VCaP (cell line): Measurements from ENCODE around the gene MOB2.
"Not testable (repeated sequence)": the region's sequence is repeated elsewhere in the genome, so short reads cannot be mapped to it uniquely, and the experiment has no call there.

ENCODE experiments used
- H3K27ac ChIP-seq: fragments of 450-650 bp; 2 replicates; pipeline ENCODE4 v1.5.1; 2017
- TF ChIP-seq, protein P1 (sequence below): fragments of 450-650 bp; conservative IDR thresholded peaks from 2 replicates; pipeline ENCODE4 v1.5.1; 2017; ENCODE audit warnings: mild to moderate bottlenecking, moderate library complexity

Gene MOB2

DNA sequence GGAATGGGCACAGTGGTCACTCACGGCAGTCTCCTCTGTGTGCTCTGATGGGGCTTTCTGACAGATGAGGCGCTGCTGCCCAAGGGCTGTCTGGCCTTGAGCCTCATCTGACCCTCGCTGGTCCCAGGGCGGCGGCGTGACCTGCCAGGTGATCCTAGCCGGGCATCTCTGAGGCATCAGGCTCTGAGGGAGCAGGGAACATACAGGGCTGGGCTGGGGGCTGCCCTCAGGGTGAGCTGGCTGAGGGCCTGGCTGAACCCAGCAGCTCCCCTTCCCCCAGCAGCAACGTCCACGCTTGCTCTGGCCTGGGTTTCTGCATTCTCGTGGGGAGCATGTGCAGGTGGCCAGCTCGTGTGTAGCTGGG is 47.6 kb downstream of the MOB2 start:
- H3K27ac ChIP-seq, result peak overlapping the region; percentile 45
- TF ChIP-seq, protein P1, sequence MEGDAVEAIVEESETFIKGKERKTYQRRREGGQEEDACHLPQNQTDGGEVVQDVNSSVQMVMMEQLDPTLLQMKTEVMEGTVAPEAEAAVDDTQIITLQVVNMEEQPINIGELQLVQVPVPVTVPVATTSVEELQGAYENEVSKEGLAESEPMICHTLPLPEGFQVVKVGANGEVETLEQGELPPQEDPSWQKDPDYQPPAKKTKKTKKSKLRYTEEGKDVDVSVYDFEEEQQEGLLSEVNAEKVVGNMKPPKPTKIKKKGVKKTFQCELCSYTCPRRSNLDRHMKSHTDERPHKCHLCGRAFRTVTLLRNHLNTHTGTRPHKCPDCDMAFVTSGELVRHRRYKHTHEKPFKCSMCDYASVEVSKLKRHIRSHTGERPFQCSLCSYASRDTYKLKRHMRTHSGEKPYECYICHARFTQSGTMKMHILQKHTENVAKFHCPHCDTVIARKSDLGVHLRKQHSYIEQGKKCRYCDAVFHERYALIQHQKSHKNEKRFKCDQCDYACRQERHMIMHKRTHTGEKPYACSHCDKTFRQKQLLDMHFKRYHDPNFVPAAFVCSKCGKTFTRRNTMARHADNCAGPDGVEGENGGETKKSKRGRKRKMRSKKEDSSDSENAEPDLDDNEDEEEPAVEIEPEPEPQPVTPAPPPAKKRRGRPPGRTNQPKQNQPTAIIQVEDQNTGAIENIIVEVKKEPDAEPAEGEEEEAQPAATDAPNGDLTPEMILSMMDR, result no peak

DNA sequence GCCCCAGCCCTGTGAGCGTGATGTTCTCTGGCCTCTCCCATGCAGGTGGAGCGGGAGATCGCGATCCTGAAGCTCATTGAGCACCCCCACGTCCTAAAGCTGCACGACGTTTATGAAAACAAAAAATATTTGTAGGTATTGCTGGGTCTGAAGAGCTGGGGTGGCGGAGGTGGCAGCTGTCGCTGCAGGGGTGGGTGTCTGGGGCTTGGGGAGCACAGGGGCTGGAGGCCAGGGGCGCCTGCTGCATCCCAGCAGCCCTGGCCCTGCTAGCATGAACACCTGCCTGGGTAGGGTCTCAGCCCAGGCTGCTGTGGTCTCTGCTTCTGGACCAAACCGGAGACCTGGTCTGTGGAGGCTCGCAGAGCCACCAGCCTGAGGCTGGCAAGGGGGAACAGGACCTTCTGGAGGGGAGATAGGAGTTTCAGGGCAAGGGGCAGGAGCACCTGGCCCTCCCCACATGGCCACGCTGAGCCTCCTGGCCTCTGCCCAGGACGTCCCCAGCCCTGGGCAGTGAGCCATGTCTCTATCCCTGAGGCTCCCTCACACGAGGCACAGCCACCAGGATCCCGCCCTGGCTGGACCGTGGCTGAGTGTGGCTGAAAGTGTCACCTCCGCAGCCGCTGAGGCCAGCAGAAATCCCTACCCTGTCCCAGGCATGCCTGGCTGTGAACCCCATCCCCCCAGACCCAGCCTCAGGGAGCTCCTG is 48.2 kb downstream of the MOB2 start:
- H3K27ac ChIP-seq, result peak overlapping the region; percentile 45
- TF ChIP-seq, protein P1, result no peak

DNA sequence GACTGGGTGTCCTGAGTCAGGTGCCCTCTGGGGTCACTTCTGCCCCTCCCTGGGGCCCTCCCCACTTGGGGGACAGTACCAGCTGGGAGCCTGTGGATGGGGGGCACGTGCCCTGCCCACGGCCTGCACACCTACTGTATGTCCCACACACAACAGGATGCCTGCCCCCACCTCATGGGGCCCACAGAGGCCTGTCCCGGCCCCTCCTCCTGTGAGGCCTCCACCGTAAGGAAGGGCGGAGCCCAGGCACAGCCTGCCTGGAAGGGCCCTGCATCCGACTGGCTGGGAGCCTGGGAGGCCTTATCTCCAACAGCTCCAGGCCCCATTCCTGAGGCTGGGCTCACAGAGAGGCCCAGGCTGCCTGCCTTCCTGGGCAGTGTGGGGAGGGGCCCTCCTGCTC is 49.1 kb downstream of the MOB2 start:
- peak overlapping the region; percentile 45 for H3K27ac ChIP-seq
- TF ChIP-seq, protein P1, result no peak

DNA sequence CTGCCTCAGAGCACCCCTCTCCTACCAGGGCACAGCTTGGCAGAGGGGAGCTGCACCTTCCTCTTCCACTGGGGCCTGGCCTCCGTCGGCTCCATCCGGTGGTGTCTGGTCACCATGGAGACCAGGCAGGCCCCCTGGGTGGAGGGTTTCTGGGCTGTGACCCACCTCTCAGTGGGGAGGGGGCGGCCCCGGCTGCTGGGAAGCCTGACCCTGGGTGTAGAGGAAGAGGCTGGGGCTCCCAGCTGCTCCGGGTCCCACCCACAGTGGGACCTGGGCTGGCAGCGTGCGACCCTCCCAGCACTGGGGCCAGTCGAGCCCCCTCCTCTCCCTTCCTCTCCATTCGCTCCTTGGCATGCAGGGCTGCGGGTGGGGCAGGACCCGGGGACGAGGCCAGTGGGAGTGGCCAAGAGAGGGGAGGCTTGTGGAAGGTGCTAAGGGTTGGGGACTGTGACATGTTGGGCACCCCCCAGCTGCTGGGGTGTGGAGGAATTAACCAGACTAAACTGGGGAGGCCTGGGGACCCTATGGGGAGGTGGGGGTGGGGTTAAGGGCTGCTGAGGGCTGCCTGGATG is 50.0 kb downstream of the MOB2 start:
- TF ChIP-seq, protein P1, result no peak
- H3K27ac ChIP-seq, result no peak overlapping the region

DNA sequence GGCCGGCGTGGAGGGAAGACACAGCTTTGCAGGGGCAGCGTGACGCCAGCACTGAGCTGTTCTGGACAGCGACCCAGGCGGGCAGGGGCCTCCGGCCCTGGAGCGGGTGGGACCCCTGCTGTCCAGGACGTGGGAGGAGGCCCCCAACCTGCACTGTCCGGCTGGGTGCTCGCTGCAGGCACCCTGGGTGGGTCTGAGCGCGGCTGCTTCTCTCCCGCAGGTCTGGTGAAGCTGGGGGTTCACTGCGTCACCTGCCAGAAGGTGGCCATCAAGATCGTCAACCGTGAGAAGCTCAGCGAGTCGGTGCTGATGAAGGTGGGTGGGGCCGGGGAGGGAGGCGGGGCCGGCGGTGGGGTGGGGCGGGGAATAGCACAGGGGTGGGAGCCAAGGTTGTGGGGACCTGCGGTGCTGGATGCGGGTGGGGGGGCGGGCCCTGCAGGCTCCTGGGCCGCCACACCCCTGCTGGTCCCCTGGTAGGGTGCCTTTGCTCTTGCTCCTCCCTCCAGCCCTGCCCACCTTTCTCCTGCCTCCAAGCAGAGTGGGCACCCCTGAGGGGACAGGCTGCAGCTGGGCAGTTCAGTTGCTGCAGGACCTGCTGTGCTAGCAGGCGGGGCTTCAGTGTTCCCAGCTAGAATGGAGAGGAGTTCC is 50.6 kb downstream of the MOB2 start:
- TF ChIP-seq, protein P1, result no peak

DNA sequence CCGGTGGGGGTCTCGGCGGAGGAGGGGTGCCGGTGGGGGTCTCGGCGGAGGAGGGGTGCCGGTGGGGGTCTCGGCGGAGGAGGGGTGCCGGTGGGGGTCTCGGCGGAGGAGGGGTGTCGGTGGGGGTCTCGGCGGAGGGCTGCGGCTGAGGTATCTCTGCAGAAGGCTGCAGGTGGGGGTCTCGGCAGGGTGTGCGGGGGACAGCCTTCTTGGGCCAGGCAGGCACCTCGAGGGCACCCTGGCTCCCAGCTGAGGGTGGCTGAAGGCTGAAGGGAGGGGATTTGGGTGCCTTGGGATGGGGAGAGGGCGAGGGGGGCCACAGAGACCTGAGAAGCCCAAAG is 51.1 kb downstream of the MOB2 start:
- H3K27ac ChIP-seq, result not testable (repeated sequence)

More for the DNA sequence above, 50.6 kb downstream of the MOB2 start:
- no peak overlapping the region for H3K27ac ChIP-seq

DNA sequence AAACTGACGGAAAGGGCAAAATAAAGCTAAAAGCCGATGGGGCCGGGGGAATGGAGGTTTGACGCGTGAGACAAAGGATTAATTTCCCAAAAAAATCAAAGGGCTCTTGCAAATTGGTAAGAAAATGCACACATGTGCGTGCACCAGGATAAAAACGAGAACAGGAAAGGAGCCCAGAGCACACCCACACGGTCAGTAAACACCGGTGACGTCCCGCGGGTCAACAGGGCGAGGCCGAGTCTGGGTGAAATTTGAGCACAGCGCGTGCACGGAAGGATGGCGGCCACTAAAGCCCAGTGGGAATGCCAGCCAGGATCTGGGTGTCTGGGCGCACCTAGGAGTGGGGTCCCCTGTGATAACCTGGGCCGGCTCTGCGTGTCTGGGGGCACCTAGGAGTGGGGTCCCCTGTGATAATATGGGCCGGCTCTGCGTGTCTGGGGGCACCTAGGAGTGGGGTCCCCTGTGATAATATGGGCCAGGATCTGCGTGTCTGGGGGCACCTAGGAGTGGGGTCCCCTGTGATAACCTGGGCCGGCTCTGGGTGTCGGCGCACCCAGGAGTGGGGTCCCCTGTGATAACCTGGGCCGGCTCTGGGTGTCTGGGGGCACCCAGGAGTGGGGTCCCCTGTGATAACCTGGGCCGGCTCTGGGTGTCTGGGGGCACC is 52.5 kb downstream of the MOB2 start:
- TF ChIP-seq, protein P1, result no peak
- no peak overlapping the region for H3K27ac ChIP-seq
